GM18519 (cell line): ENCODE data around the gene CBLN3.

ENCODE experiments used
- ATAC-seq: cut with Tn5 transposase; IDR thresholded peaks from one replicate; pipeline ENCODE4 v1.9.1; 2021; ENCODE audit warnings: mild to moderate bottlenecking, moderate library complexity; ENCODE audit not compliant: unreplicated experiment, low FRiP score

Gene CBLN3

GRCh38 chr14:24426912-24427536, 2.4 kb downstream of the CBLN3 start:
- ATAC-seq: no peak

- ATAC-seq: no peak
These were observed 3.1 kb downstream of the CBLN3 start for GRCh38 chr14:24426150-24426911.

GRCh38 chr14:24425704-24426103, 3.8 kb downstream of the CBLN3 start:
- no peak for ATAC-seq

- no peak for ATAC-seq
These were observed 6.5 kb downstream of the CBLN3 start for GRCh38 chr14:24422694-24423601.

GRCh38 chr14:24422261-24422660, 7.2 kb downstream of the CBLN3 start:
- ATAC-seq: no peak

GRCh38 chr14:24418492-24418873, 11.0 kb downstream of the CBLN3 start:
- ATAC-seq: no peak

- no peak for ATAC-seq
These were observed 11.5 kb downstream of the CBLN3 start for GRCh38 chr14:24417832-24418491.

GRCh38 chr14:24416932-24417619, 12.4 kb downstream of the CBLN3 start:
- no peak for ATAC-seq

- no peak for ATAC-seq
These were observed 13.1 kb downstream of the CBLN3 start for GRCh38 chr14:24416254-24416931.

- ATAC-seq: no peak
These were observed 13.8 kb downstream of the CBLN3 start for GRCh38 chr14:24415421-24416253.

GRCh38 chr14:24414732-24415420, 14.6 kb downstream of the CBLN3 start:
- ATAC-seq: no peak

GRCh38 chr14:24414077-24414476, 15.4 kb downstream of the CBLN3 start:
- no peak for ATAC-seq

- ATAC-seq: peak; percentile 62
These were observed 17.8 kb downstream of the CBLN3 start for GRCh38 chr14:24411443-24412389.

- ATAC-seq: no peak
These were observed 19.5 kb downstream of the CBLN3 start for GRCh38 chr14:24409956-24410355.

GRCh38 chr14:24409192-24409591, 20.3 kb downstream of the CBLN3 start:
- ATAC-seq: no peak

GRCh38 chr14:24408764-24409163, 20.7 kb downstream of the CBLN3 start:
- ATAC-seq: no peak
